ENCODE results near the gene ARSJ. TPM values are rescaled to one million over a fixed set of nuclear protein-coding genes. Genes with fewer than 3 reads are reported as not detected.

Gene ARSJ
- total and polyA plus RNA-seq, 2 of the 8 experiments (the other 6 are each of a cell fraction or from before 2014, with no cell fraction given) = 1.4 to 6.3 TPM

DNA sequence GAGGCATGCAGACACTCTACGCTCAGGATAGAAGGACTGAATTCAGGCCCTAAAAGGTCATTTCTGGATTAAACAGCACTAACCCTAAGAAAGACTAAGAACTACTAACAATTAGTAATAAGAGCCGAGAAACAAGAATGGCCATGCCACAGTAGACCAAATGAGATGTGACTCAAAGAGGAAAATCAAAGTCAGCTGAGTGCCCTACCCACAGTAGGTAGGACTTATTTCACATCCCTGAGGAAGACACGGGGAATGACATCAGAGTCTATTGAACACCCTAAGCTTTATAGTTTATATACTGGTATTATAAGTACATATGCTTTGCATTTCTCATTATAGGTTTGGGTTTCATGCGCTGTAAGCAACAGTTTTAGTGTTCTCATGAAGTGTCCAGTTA lies 2.7 kb upstream of the ARSJ start:
- Histone ChIP-seq H4K5ac (ENCODE audit: insufficient read length, low read depth, low read length) (no peak overlapping the region), H3K27ac (ENCODE audit: low read depth, low read length) (no peak overlapping the region), H3K4ac (replicated peaks; ENCODE audit: insufficient read length, low read depth, low read length) (no peak overlapping the region), H3K23ac (ENCODE audit: insufficient read length) (no peak overlapping the region), H3K14ac (ENCODE audit: insufficient read length) (no peak overlapping the region), H2BK15ac (ENCODE audit: low read length) (no peak overlapping the region), H3K27me3 (replicated peaks in 1 of 4; ENCODE audit: control insufficient read depth in 3 of 4, extremely low read depth in 1 of 4, insufficient read depth in 3 of 4, low read length in 3 of 4) (no peaks in the 10 kb centered on the region; a peak in 1 of 7 replicates), H4K20me1 (replicated peaks in 1 of 2; ENCODE audit: control insufficient read depth in 1 of 2, insufficient read depth in 2 of 2, low read length in 2 of 2) (no peaks in the 10 kb centered on the region), H3K36me3 (ENCODE audit: control insufficient read depth in 2 of 4, insufficient read depth in 4 of 4, low read length in 3 of 4) (no peaks in the 10 kb centered on the region), H2BK12ac (ENCODE audit: low read depth, low read length) (no peak overlapping the region), H3K4me3 (ENCODE audit: extremely low read depth in 1 of 4, insufficient read depth in 2 of 4, low read depth in 3 of 4, low read length in 4 of 4) (no peak overlapping the region), H3K9me3 (ENCODE audit: insufficient read depth in 2 of 2, low read depth in 1 of 2, low read length in 1 of 2) (peaks cover 0 to 2% of the 10 kb centered on the region in 2 experiments; a peak in 2 of 4 replicates), H2BK5ac (ENCODE audit: low read depth, low read length) (no peak overlapping the region), H2BK20ac (ENCODE audit: low read length) (no peak overlapping the region), H2BK120ac (replicated peaks; ENCODE audit: low read depth, low read length) (no peak overlapping the region), H3K23me2 (ENCODE audit: low read depth, low read length) (peaks cover 12% of the 10 kb centered on the region), H3K18ac (ENCODE audit: extremely low read depth, low read length) (no peak overlapping the region), H3K4me2 (ENCODE audit: insufficient read depth in 1 of 2, low read depth in 2 of 2, low read length in 2 of 2) (no peak overlapping the region), H4K8ac (ENCODE audit: extremely low read depth, insufficient read depth, low read length) (no peak overlapping the region), H3K56ac (replicated peaks; ENCODE audit: insufficient read length, low read depth, low read length) (no peak overlapping the region), H4K91ac (replicated peaks; ENCODE audit: insufficient read length, low read length) (no peak overlapping the region), H3K4me1 (replicated peaks in 1 of 4; ENCODE audit: control insufficient read depth in 3 of 4, insufficient read depth in 4 of 4, low read length in 3 of 4) (peaks cover 4 to 6% (median 5%) of the 10 kb centered on the region in 4 experiments; a peak in 6 of 7 replicates), H3K9ac (replicated peaks in 1 of 4; ENCODE audit: extremely low read depth in 1 of 4, low read depth in 3 of 4, low read length in 3 of 4) (no peak overlapping the region), H2AK5ac (ENCODE audit: low read depth, low read length) (peak overlapping the region; percentile 39; the same call in 1 of the 2 replicates), H3K79me2 (ENCODE audit: control insufficient read depth in 1 of 2, insufficient read depth in 2 of 2, low read length in 2 of 2) (no peaks in the 10 kb centered on the region), H2AFZ (ENCODE audit: low read length) (no peak overlapping the region), H3K79me1 (ENCODE audit: low read depth, low read length) (no peaks in the 10 kb centered on the region)
- ChIA-PET CTCF (ENCODE audit: partially characterized antibody) (no interaction called here), POLR2A (ENCODE audit: partially characterized antibody) (no interaction called here)
- DNase-seq (ENCODE audit: low read depth in 1 of 2, low spot score in 2 of 2) = no peak
- 91% methylated on average over 4 of the region's 4 CpGs; no CpG with 5 or more reads in 1 of the 2 experiments for WGBS, 2 experiments (ENCODE audit: extremely low coverage in 1 of 2, insufficient coverage in 1 of 2, insufficient read length in 1 of 2, insufficient replicate concordance in 2 of 2, low coverage in 1 of 2, low lambda C conversion rate in 2 of 2, missing lambda C conversion rate in 1 of 2)
- no peak for FAIRE-seq
- no peak for TF ChIP-seq BCL11A (IDR thresholded peaks at IDR 0.05; ENCODE audit: low read depth in 2 of 2, low read length in 2 of 2)
- no peak for TF ChIP-seq SIX5 (IDR thresholded peaks at IDR 0.05; ENCODE audit: low read depth, low read length)
- no peak for TF ChIP-seq BRCA1 (IDR thresholded peaks at IDR 0.05; ENCODE audit: low read depth, low read length)
- TF ChIP-seq JUN (IDR thresholded peaks at IDR 0.05; ENCODE audit: low read depth, low read length) = no peak
- TF ChIP-seq RBBP5 (IDR thresholded peaks at IDR 0.05; ENCODE audit: borderline replicate concordance, low read depth, low read length) = no peak
- no peak for TF ChIP-seq SRF (IDR thresholded peaks at IDR 0.05; ENCODE audit: low read depth, low read length)
- no peak for TF ChIP-seq RAD21 (IDR thresholded peaks at IDR 0.05 in 1 of 2, conservative IDR thresholded peaks at IDR 0.05 in 1 of 2; ENCODE audit: low read depth in 2 of 2, low read length in 2 of 2)
- no peak for TF ChIP-seq RNF2 (IDR thresholded peaks at IDR 0.05; ENCODE audit: borderline replicate concordance, low read depth, low read length, missing control alignments, poor library complexity, severe bottlenecking)
- no peak for TF ChIP-seq FOSL1 (IDR thresholded peaks at IDR 0.05; ENCODE audit: insufficient read depth, low read depth, low read length)
- TF ChIP-seq POLR2A (IDR thresholded peaks at IDR 0.05; ENCODE audit: control extremely low read depth in 1 of 2, low read depth in 2 of 2, low read length in 2 of 2) = no peak
- no peak for TF ChIP-seq TCF12 (IDR thresholded peaks at IDR 0.05; ENCODE audit: low read depth, low read length)
- TF ChIP-seq SP1 (IDR thresholded peaks at IDR 0.05; ENCODE audit: low read depth, low read length) = no peak
- no peak for TF ChIP-seq KDM4A (IDR thresholded peaks at IDR 0.05; ENCODE audit: low read depth, low read length, severe bottlenecking)

Data from H1 (cell line).